Upper lobe of right lung (tissue), 1 donor: ENCODE measurements around the gene NUDT8. TPM values are rescaled to one million over a fixed set of nuclear protein-coding genes. Genes with fewer than 3 reads are reported as not detected.
A peak's percentile ranks its signal among the peaks of the same experiment; 100 is the strongest.
"Not testable (repeated sequence)": the region's sequence is repeated elsewhere in the genome, so short reads cannot be mapped to it uniquely, and the experiment has no call there.

Experiments used
- ATAC-seq: fragments of 200-7000 bp; cut with Tn5 transposase; one replicate; pipeline ENCODE4 v1.9.1; 2020; ENCODE audit warnings: mild to moderate bottlenecking, moderate library complexity
- DNase-seq: peaks from one replicate; pipeline ENCODE4 v3.0.0-alpha.2; 2020
- H3K27ac ChIP-seq: fragments of 200-600 bp; one replicate; pipeline ENCODE4 v1.8.0; 2022
- H3K27me3 ChIP-seq: fragments of 200-600 bp; one replicate; pipeline ENCODE4 v1.8.0; 2022; ENCODE audit warnings: mild to moderate bottlenecking
- H3K36me3 ChIP-seq: fragments of 200-600 bp; one replicate; pipeline ENCODE4 v1.8.0; 2022
- H3K4me1 ChIP-seq: fragments of 200-600 bp; one replicate; pipeline ENCODE4 v1.8.0; 2022
- H3K4me3 ChIP-seq: fragments of 200-600 bp; one replicate; pipeline ENCODE4 v1.8.0; 2022; ENCODE audit warnings: mild to moderate bottlenecking
- H3K9me3 ChIP-seq: fragments of 200-600 bp; one replicate; pipeline ENCODE4 v1.8.0; 2022
- CTCF ChIP-seq: fragments of 200-600 bp; IDR thresholded peaks from one replicate; pipeline ENCODE4 v1.8.0; 2022; ENCODE audit warnings: antibody characterized with exemption
- intact Hi-C: fragments of 100-400 bp; cut with DNase I; formaldehyde crosslinking; loops from one replicate; pipeline ENCODE4 v1.11.0; 2022
- total RNA-seq: library from RNA; stranded (reverse); fragmentation: NEBNext Ultra II Directional; extraction: Animal tissue kit (Norgen Biotek cat#: 25700); gene quantifications from one replicate; pipeline ENCODE4 v1.2.1, GENCODE V29; 2021
- donor health status: DM: no; HTN: yes; CAD: no; lungs with severe emphysema.

Gene NUDT8
- total RNA-seq, 1 donor from 2014 or later, result 12.2 TPM

- Histone ChIP-seq H3K4me3 (no peak overlapping the region), H3K9me3 (no peaks in the 10 kb centered on the region), H3K27me3 (no peaks in the 10 kb centered on the region), H3K27ac (no peak overlapping the region), H3K4me1 (no peaks in the 10 kb centered on the region), H3K36me3 (no peaks in the 10 kb centered on the region)
- intact Hi-C loops, result no loop called here
- ATAC-seq (no peak), DNase-seq (peak; percentile 56)
- no peak for TF ChIP-seq CTCF
Measured at GRCh38 chr11:67662835-67663531, 33.2 kb upstream of the NUDT8 start.

GRCh38 chr11:67662142-67662834 lies 32.6 kb upstream of the NUDT8 start:
- DNase-seq, result peak; percentile 30
- H3K27ac ChIP-seq, result no peak overlapping the region
- no peak for TF ChIP-seq CTCF
- ATAC-seq, result no peak
- H3K27me3 ChIP-seq, result no peaks in the 10 kb centered on the region
- H3K9me3 ChIP-seq, result no peaks in the 10 kb centered on the region
- intact Hi-C loops, result no loop called here
- H3K4me1 ChIP-seq, result no peaks in the 10 kb centered on the region
- no peak overlapping the region for H3K4me3 ChIP-seq
- no peaks in the 10 kb centered on the region for H3K36me3 ChIP-seq

- H3K36me3 ChIP-seq, H3K4me1 ChIP-seq, H3K4me3 ChIP-seq, H3K27me3 ChIP-seq, H3K9me3 ChIP-seq, intact Hi-C loops, DNase-seq, ATAC-seq, H3K27ac ChIP-seq: not testable (repeated sequence)
Measured at GRCh38 chr11:67660752-67661151, 31.0 kb upstream of the NUDT8 start.

GRCh38 chr11:67659651-67660165 lies 30.0 kb upstream of the NUDT8 start:
- H3K27ac ChIP-seq, H3K4me3 ChIP-seq, H3K27me3 ChIP-seq, H3K4me1 ChIP-seq, ATAC-seq, H3K36me3 ChIP-seq, H3K9me3 ChIP-seq, intact Hi-C loops: not testable (repeated sequence)
- TF ChIP-seq CTCF, result peak; percentile 42
- peak; percentile 12 for DNase-seq

- ATAC-seq (no peak), DNase-seq (no peak)
- Histone ChIP-seq H3K4me3 (no peak overlapping the region), H3K9me3 (no peaks in the 10 kb centered on the region), H3K27me3 (no peaks in the 10 kb centered on the region), H3K4me1 (no peaks in the 10 kb centered on the region), H3K36me3 (no peaks in the 10 kb centered on the region), H3K27ac (no peak overlapping the region)
- TF ChIP-seq CTCF, result no peak
- intact Hi-C loops, result no loop called here
Measured at GRCh38 chr11:67657300-67657699, 27.6 kb upstream of the NUDT8 start.

- intact Hi-C loops, result no loop called here
- DNase-seq (no peak), ATAC-seq (no peak)
- Histone ChIP-seq H3K4me1 (no peaks in the 10 kb centered on the region), H3K27ac (no peak overlapping the region), H3K36me3 (no peaks in the 10 kb centered on the region), H3K27me3 (no peaks in the 10 kb centered on the region), H3K4me3 (no peak overlapping the region), H3K9me3 (no peaks in the 10 kb centered on the region)
- no peak for TF ChIP-seq CTCF
Measured at GRCh38 chr11:67656278-67656922, 26.7 kb upstream of the NUDT8 start.
